SKM-1 (cell line): ENCODE results near the gene QDPR.

ENCODE experiments used
- DNase-seq: peaks from one replicate; lab custom pipeline; 2025; ENCODE audit not compliant: unreplicated experiment; lab: John Stamatoyannopoulos, UW

Gene QDPR

DNA sequence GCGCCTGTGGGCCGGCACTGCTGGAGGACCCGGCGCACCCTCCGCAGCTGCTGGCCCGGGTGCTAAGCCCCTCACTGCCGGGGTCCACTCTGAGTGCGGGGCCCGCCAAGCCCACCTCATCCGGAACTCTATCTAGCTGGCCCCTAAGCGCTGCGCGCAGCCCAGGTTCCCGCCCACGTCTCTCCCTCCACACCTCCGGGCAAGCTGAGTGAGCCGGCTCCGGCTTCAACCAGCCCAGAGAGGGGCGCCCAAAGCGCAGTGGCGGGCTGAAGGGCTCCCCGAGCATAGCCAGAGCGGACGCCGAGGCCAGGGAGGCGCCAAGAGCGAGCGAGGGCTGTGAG is 75.2 kb downstream of the QDPR start:
- DNase-seq = no peak
